ENCODE measurements around the gene ATPAF1. TPM values are rescaled to one million over a fixed set of nuclear protein-coding genes. Genes with fewer than 3 reads are reported as not detected.

Gene ATPAF1
- total RNA-seq, 1 experiment from 2014 or later, result 39.0 TPM

DNA sequence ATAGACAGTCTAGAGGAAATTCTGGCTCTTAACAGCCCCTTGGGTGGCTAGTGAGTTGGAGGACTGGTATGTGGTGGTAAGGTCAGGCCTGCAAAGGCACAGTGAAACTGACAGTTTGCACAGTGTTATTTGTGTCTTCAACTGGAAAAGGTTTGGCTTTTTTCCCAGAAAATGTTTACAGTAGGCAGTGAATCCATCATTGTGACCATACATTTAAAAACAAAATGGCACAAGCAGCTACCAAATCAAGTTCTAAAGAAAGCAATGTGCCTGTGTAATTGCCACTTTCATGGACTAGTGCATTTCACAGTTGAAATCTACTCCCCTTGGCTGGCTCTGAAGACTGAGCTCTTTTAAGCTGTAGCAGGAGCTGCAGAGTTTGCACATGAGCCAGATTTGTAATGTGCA is 24.8 kb downstream of the ATPAF1 start:
- Histone ChIP-seq H3K36me3 (ENCODE audit: control insufficient read depth, insufficient read depth, low read length) (no peaks in the 10 kb centered on the region), H3K27ac (ENCODE audit: low read length) (peak overlapping the region; percentile 89), H3K4me3 (ENCODE audit: low read depth in 2 of 2, low read length in 2 of 2) (no peak overlapping the region), H3K4me1 (ENCODE audit: control insufficient read depth, insufficient read depth, low read length) (peaks cover 32% of the 10 kb centered on the region), H3K9me3 (ENCODE audit: control insufficient read depth, insufficient read depth, low read depth, low read length) (no peaks in the 10 kb centered on the region), H3K27me3 (ENCODE audit: control insufficient read depth, insufficient read depth, low read length) (no peaks in the 10 kb centered on the region)
- intact Hi-C loops (cut with micrococcal nuclease; ENCODE audit: unreplicated experiment), result no loop called here
- DNase-seq (ENCODE audit: low read depth, low spot score), result peak; percentile 65
- ChIA-PET POLR2A (interaction anchor here (1.0 kb wide), 1 partner anchor 17 kb away, joined by 3 read pairs; no protein-coding TSS in a partner anchor), CTCF (no interaction called here)
- TF ChIP-seq TCF7L2 (IDR thresholded peaks at IDR 0.05; ENCODE audit: low read depth, low read length) (peak; percentile 93), POLR2AphosphoS5 (IDR thresholded peaks at IDR 0.05; ENCODE audit: low read depth, low read length) (peak; percentile 69)
- TF ChIP-seq, protein P1, sequence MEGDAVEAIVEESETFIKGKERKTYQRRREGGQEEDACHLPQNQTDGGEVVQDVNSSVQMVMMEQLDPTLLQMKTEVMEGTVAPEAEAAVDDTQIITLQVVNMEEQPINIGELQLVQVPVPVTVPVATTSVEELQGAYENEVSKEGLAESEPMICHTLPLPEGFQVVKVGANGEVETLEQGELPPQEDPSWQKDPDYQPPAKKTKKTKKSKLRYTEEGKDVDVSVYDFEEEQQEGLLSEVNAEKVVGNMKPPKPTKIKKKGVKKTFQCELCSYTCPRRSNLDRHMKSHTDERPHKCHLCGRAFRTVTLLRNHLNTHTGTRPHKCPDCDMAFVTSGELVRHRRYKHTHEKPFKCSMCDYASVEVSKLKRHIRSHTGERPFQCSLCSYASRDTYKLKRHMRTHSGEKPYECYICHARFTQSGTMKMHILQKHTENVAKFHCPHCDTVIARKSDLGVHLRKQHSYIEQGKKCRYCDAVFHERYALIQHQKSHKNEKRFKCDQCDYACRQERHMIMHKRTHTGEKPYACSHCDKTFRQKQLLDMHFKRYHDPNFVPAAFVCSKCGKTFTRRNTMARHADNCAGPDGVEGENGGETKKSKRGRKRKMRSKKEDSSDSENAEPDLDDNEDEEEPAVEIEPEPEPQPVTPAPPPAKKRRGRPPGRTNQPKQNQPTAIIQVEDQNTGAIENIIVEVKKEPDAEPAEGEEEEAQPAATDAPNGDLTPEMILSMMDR (IDR thresholded peaks at IDR 0.05), result no peak
- peak; percentile 96 for ATAC-seq
- in situ Hi-C loops (cut with HindIII; ENCODE audit: low pct_unique_long_range_greater_than_20kb, low sequenced_read_pairs), result no loop called here
- no TSS peak for BruUV-seq (replicated peaks)

DNA sequence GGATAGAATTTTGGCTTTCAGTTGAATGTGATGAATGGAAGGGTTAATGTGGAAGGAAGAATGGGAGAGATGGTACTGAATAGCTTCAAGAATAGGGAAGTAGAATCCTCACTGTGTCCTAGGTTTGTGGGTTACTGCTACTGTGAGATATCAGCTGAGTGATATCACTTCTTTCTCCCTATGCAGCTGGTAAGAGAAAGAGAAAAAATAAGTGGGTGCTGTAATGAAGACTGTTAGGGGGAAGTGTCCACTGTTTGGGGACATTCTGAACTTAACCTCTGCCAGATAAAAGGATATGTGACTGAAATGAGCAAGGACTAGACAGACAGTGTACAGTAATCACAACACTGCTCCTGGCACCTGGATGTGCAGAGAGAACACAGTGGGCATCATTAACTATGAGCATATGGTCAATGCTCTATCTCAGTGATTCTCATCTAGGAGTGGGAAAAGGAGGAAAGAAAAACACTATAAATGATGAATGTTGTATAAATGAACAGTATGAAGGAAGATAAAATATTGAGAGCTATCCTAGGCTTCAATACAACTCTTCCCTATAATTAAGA is 26.0 kb downstream of the ATPAF1 start:
- ChIA-PET POLR2A (no interaction called here), CTCF (no interaction called here)
- no peak for DNase-seq (ENCODE audit: low read depth, low spot score)
- Histone ChIP-seq H3K27ac (ENCODE audit: low read length) (peak overlapping the region; percentile 89), H3K27me3 (ENCODE audit: control insufficient read depth, insufficient read depth, low read length) (no peaks in the 10 kb centered on the region), H3K4me3 (ENCODE audit: low read depth in 2 of 2, low read length in 2 of 2) (no peak overlapping the region), H3K9me3 (ENCODE audit: control insufficient read depth, insufficient read depth, low read depth, low read length) (no peaks in the 10 kb centered on the region), H3K4me1 (ENCODE audit: control insufficient read depth, insufficient read depth, low read length) (peaks cover 32% of the 10 kb centered on the region), H3K36me3 (ENCODE audit: control insufficient read depth, insufficient read depth, low read length) (no peaks in the 10 kb centered on the region)
- TF ChIP-seq SIN3A (IDR thresholded peaks at IDR 0.05; ENCODE audit: borderline replicate concordance, insufficient read depth, low read depth, low read length) (no peak), POLR2AphosphoS5 (IDR thresholded peaks at IDR 0.05; ENCODE audit: low read depth, low read length) (no peak), TCF7L2 (IDR thresholded peaks at IDR 0.05; ENCODE audit: low read depth, low read length) (no peak)
- TF ChIP-seq, protein P1 (IDR thresholded peaks at IDR 0.05), result no peak
- TF ChIP-seq, protein P2, sequence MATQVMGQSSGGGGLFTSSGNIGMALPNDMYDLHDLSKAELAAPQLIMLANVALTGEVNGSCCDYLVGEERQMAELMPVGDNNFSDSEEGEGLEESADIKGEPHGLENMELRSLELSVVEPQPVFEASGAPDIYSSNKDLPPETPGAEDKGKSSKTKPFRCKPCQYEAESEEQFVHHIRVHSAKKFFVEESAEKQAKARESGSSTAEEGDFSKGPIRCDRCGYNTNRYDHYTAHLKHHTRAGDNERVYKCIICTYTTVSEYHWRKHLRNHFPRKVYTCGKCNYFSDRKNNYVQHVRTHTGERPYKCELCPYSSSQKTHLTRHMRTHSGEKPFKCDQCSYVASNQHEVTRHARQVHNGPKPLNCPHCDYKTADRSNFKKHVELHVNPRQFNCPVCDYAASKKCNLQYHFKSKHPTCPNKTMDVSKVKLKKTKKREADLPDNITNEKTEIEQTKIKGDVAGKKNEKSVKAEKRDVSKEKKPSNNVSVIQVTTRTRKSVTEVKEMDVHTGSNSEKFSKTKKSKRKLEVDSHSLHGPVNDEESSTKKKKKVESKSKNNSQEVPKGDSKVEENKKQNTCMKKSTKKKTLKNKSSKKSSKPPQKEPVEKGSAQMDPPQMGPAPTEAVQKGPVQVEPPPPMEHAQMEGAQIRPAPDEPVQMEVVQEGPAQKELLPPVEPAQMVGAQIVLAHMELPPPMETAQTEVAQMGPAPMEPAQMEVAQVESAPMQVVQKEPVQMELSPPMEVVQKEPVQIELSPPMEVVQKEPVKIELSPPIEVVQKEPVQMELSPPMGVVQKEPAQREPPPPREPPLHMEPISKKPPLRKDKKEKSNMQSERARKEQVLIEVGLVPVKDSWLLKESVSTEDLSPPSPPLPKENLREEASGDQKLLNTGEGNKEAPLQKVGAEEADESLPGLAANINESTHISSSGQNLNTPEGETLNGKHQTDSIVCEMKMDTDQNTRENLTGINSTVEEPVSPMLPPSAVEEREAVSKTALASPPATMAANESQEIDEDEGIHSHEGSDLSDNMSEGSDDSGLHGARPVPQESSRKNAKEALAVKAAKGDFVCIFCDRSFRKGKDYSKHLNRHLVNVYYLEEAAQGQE (IDR thresholded peaks at IDR 0.05; ENCODE audit: insufficient read depth in 1 of 2, low read depth in 2 of 2, low read length in 1 of 2), result no peak
- BruUV-seq (replicated peaks), result no TSS peak
- intact Hi-C loops (cut with micrococcal nuclease; ENCODE audit: unreplicated experiment) (no loop called here), in situ Hi-C loops (cut with HindIII; ENCODE audit: low pct_unique_long_range_greater_than_20kb, low sequenced_read_pairs) (no loop called here)
- ATAC-seq, result no peak

Data from Panc1 (cell line).